ENCODE data around the gene OR1F1. TPM values are rescaled to one million over a fixed set of nuclear protein-coding genes. Genes with fewer than 3 reads are reported as not detected.

Gene OR1F1
- total RNA-seq, 1 experiment from 2014 or later: 0.44 TPM

DNA sequence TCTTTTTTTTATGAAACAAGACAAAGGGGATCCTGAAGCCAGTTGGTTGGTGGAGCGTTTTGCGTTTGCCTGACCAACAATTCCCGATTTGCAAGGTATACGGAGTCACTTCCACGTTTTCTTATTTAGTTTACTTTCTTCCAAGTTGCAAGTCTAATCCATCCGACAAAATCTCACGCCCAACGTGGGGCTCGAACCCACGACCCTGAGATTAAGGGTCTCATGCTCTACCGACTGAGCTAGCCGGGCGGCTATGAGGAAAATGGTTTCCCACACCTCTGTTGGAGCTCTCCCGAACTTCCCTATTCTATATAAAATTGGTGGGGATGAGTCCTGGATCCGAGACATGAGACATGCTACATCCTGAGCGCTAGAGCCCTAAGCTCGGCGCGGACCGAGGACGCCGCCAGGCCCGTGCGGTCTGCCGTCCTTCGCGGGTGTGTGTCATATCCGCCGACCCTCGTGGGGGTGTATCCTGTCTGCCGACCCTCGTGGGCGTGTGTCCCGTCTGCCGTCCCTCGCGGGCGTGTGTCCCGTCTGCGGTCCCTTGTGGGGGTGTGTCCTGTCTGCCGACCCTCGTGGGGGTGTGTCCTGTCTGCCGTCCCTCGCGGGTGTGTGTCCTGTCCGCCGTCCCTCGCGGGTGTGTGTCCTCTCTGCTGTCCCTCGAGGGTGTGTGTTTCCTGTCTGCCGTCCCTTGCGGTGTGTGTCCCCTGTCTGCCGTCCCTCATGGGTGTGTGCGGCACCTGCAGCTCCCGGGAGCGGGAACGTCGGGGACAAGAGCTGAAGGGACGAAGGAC lies 30.6 kb upstream of the OR1F1 start (continued):
- TF ChIP-seq GTF2I (CRISPR knock-in tag; conservative IDR thresholded peaks at IDR 0.05) (no peak), ZNF121 (CRISPR knock-in tag; IDR thresholded peaks at IDR 0.05) (no peak), ZNF423 (CRISPR knock-in tag; IDR thresholded peaks at IDR 0.05) (no peak), NFYB (CRISPR knock-in tag; conservative IDR thresholded peaks at IDR 0.05; ENCODE audit: low read depth) (no peak), ETV6 (CRISPR knock-in tag; IDR thresholded peaks at IDR 0.05) (peak; percentile 66; the same call in 1 of the 2 replicates), MYBL2 (CRISPR knock-in tag; IDR thresholded peaks at IDR 0.05) (no peak), HMGA2 (CRISPR knock-in tag; IDR thresholded peaks at IDR 0.05) (no peak), TEAD1 (CRISPR knock-in tag; IDR thresholded peaks at IDR 0.05) (no peak; the same call in 1 of the 2 replicates), GABPB1 (CRISPR knock-in tag; IDR thresholded peaks at IDR 0.05) (no peak), ZBTB21 (CRISPR knock-in tag; IDR thresholded peaks at IDR 0.05; ENCODE audit: borderline replicate concordance) (no peak), SMAD3 (CRISPR knock-in tag; IDR thresholded peaks at IDR 0.05; ENCODE audit: borderline replicate concordance) (no peak; the same call in 1 of the 2 replicates), JUN (CRISPR knock-in tag; IDR thresholded peaks at IDR 0.05) (no peak)
- TF ChIP-seq, protein P1, sequence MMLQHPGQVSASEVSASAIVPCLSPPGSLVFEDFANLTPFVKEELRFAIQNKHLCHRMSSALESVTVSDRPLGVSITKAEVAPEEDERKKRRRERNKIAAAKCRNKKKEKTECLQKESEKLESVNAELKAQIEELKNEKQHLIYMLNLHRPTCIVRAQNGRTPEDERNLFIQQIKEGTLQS (CRISPR knock-in tag; conservative IDR thresholded peaks at IDR 0.05): no peak
- TF ChIP-seq, protein P2, sequence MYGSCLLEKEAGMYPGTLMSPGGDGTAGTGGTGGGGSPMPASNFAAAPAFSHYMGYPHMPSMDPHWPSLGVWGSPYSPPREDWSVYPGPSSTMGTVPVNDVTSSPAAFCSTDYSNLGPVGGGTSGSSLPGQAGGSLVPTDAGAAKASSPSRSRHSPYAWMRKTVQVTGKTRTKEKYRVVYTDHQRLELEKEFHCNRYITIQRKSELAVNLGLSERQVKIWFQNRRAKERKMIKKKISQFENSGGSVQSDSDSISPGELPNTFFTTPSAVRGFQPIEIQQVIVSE (CRISPR knock-in tag; IDR thresholded peaks at IDR 0.05; ENCODE audit: borderline replicate concordance): no peak
- TF ChIP-seq, protein P3, sequence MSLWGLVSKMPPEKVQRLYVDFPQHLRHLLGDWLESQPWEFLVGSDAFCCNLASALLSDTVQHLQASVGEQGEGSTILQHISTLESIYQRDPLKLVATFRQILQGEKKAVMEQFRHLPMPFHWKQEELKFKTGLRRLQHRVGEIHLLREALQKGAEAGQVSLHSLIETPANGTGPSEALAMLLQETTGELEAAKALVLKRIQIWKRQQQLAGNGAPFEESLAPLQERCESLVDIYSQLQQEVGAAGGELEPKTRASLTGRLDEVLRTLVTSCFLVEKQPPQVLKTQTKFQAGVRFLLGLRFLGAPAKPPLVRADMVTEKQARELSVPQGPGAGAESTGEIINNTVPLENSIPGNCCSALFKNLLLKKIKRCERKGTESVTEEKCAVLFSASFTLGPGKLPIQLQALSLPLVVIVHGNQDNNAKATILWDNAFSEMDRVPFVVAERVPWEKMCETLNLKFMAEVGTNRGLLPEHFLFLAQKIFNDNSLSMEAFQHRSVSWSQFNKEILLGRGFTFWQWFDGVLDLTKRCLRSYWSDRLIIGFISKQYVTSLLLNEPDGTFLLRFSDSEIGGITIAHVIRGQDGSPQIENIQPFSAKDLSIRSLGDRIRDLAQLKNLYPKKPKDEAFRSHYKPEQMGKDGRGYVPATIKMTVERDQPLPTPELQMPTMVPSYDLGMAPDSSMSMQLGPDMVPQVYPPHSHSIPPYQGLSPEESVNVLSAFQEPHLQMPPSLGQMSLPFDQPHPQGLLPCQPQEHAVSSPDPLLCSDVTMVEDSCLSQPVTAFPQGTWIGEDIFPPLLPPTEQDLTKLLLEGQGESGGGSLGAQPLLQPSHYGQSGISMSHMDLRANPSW (CRISPR knock-in tag; conservative IDR thresholded peaks at IDR 0.05; ENCODE audit: low read depth): no peak
- TF ChIP-seq, protein P4, sequence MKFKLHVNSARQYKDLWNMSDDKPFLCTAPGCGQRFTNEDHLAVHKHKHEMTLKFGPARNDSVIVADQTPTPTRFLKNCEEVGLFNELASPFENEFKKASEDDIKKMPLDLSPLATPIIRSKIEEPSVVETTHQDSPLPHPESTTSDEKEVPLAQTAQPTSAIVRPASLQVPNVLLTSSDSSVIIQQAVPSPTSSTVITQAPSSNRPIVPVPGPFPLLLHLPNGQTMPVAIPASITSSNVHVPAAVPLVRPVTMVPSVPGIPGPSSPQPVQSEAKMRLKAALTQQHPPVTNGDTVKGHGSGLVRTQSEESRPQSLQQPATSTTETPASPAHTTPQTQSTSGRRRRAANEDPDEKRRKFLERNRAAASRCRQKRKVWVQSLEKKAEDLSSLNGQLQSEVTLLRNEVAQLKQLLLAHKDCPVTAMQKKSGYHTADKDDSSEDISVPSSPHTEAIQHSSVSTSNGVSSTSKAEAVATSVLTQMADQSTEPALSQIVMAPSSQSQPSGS (CRISPR knock-in tag; IDR thresholded peaks at IDR 0.05; ENCODE audit: borderline replicate concordance, low read depth): no peak
- TF ChIP-seq, protein P5, sequence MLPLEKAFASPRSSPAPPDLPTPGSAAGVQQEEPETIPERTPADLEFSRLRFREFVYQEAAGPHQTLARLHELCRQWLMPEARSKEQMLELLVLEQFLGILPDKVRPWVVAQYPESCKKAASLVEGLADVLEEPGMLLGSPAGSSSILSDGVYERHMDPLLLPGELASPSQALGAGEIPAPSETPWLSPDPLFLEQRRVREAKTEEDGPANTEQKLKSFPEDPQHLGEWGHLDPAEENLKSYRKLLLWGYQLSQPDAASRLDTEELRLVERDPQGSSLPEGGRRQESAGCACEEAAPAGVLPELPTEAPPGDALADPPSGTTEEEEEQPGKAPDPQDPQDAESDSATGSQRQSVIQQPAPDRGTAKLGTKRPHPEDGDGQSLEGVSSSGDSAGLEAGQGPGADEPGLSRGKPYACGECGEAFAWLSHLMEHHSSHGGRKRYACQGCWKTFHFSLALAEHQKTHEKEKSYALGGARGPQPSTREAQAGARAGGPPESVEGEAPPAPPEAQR (CRISPR knock-in tag; IDR thresholded peaks at IDR 0.05): no peak
- TF ChIP-seq, protein P6, sequence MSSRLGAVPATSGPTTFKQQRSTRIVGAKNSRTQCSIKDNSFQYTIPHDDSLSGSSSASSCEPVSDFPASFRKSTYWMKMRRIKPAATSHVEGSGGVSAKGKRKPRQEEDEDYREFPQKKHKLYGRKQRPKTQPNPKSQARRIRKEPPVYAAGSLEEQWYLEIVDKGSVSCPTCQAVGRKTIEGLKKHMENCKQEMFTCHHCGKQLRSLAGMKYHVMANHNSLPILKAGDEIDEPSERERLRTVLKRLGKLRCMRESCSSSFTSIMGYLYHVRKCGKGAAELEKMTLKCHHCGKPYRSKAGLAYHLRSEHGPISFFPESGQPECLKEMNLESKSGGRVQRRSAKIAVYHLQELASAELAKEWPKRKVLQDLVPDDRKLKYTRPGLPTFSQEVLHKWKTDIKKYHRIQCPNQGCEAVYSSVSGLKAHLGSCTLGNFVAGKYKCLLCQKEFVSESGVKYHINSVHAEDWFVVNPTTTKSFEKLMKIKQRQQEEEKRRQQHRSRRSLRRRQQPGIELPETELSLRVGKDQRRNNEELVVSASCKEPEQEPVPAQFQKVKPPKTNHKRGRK (CRISPR knock-in tag; IDR thresholded peaks at IDR 0.05; ENCODE audit: borderline replicate concordance): no peak
- TF ChIP-seq, protein P7, sequence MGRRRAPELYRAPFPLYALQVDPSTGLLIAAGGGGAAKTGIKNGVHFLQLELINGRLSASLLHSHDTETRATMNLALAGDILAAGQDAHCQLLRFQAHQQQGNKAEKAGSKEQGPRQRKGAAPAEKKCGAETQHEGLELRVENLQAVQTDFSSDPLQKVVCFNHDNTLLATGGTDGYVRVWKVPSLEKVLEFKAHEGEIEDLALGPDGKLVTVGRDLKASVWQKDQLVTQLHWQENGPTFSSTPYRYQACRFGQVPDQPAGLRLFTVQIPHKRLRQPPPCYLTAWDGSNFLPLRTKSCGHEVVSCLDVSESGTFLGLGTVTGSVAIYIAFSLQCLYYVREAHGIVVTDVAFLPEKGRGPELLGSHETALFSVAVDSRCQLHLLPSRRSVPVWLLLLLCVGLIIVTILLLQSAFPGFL (CRISPR knock-in tag; IDR thresholded peaks at IDR 0.05; ENCODE audit: borderline replicate concordance): no peak
- TF ChIP-seq, protein P8, sequence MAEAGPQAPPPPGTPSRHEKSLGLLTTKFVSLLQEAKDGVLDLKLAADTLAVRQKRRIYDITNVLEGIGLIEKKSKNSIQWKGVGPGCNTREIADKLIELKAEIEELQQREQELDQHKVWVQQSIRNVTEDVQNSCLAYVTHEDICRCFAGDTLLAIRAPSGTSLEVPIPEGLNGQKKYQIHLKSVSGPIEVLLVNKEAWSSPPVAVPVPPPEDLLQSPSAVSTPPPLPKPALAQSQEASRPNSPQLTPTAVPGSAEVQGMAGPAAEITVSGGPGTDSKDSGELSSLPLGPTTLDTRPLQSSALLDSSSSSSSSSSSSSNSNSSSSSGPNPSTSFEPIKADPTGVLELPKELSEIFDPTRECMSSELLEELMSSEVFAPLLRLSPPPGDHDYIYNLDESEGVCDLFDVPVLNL (CRISPR knock-in tag; IDR thresholded peaks at IDR 0.05; ENCODE audit: borderline replicate concordance, low read depth): no peak
- TF ChIP-seq, protein P9, sequence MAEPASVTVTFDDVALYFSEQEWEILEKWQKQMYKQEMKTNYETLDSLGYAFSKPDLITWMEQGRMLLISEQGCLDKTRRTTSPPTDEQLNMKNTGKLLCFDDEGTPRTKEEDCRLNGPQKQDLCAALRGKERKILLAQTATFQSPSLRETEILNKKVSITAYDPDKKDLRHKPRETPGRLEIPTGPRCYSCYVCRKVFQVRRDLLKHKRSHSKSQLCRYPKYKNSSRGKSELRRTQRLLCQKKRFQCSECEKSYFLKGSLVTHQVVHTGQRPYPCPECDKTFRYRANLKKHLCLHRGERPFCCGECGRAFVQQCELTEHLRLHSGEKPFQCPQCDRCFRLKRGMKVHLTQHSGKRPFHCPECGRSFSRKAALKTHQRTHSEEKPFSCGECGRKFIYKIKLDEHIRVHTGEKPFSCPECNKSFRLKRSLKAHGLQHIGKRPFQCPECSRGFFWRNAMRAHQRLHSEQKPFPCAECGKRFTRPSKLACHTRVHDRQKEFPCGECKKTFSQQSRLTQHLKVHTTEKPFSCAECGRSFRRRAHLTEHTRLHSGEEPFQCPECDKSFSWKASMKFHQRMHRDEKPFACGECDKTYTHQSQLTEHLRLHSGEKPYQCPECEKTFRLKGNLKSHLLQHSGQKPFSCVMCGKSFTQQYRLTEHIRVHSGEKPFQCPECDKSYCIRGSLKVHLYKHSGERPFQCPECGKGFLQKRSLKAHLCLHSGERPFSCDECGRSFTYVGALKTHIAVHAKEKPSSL (CRISPR knock-in tag; conservative IDR thresholded peaks at IDR 0.05): no peak
- TF ChIP-seq, protein P10, sequence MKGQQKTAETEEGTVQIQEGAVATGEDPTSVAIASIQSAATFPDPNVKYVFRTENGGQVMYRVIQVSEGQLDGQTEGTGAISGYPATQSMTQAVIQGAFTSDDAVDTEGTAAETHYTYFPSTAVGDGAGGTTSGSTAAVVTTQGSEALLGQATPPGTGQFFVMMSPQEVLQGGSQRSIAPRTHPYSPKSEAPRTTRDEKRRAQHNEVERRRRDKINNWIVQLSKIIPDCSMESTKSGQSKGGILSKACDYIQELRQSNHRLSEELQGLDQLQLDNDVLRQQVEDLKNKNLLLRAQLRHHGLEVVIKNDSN (CRISPR knock-in tag; IDR thresholded peaks at IDR 0.05): no peak
- TF ChIP-seq, protein P11, sequence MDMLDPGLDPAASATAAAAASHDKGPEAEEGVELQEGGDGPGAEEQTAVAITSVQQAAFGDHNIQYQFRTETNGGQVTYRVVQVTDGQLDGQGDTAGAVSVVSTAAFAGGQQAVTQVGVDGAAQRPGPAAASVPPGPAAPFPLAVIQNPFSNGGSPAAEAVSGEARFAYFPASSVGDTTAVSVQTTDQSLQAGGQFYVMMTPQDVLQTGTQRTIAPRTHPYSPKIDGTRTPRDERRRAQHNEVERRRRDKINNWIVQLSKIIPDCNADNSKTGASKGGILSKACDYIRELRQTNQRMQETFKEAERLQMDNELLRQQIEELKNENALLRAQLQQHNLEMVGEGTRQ (CRISPR knock-in tag; IDR thresholded peaks at IDR 0.05): no peak

All from WTC11 (cell line).